ENCODE measurements around the gene SNRPA. TPM values are rescaled to one million over a fixed set of nuclear protein-coding genes. Genes with fewer than 3 reads are reported as not detected.

The SNRPA gene
- 37.0 and 37.7 TPM in 2 replicates for total RNA-seq (ENCODE audit: low replicate concordance)

GRCh38 chr19:40750874-40751537 lies at the start of gene SNRPA:
TSS of gene SNRPA (plus strand) at chr19:40751203. CDS start at chr19:40751409, 206 bp downstream.

GRCh38 chr19:40716482-40717324 lies 34.3 kb upstream of the SNRPA start, which contains the start of the genes COQ8B and ITPKC:
TSS of gene COQ8B (minus strand) at chr19:40716886. CDS start at chr19:40714632, 2,254 bp downstream.
TSS of gene ITPKC (plus strand) at chr19:40717112. CDS start at chr19:40717136, 24 bp downstream.

GRCh38 chr19:40750058-40750873 lies 737 bp upstream of the SNRPA start, which contains the start of gene ACTMAP:
TSS of gene ACTMAP (minus strand) at chr19:40750477. CDS start at chr19:40749803, 674 bp downstream.

GRCh38 chr19:40774916-40775631 lies 24.1 kb downstream of the SNRPA start, which contains the start of gene MIA:
TSS of gene MIA (plus strand) at chr19:40775521. CDS start at chr19:40775543, 22 bp downstream.

GRCh38 chr19:40777937-40778705 lies 27.1 kb downstream of the SNRPA start, which contains the start of gene RAB4B:
TSS of gene RAB4B (plus strand) at chr19:40778247. CDS start at chr19:40778376, 129 bp downstream.

GRCh38 chr19:40798683-40799557 lies 47.9 kb downstream of the SNRPA start, which contains the start of gene EGLN2:
TSS of gene EGLN2 (plus strand) at chr19:40799191. CDS start at chr19:40800573, 1,382 bp downstream.

Other genes starting within 250 kb of the SNRPA start
- gene SHKBP1, start 174.3 kb upstream of the SNRPA start, total RNA-seq (ENCODE audit: low replicate concordance), result 12.5 and 19.6 TPM in 2 replicates
- gene LTBP4, start 149.8 kb upstream of the SNRPA start, total RNA-seq (ENCODE audit: low replicate concordance), result 24.8 and 25.6 TPM in 2 replicates
- gene NUMBL, start 60.6 kb upstream of the SNRPA start, total RNA-seq (ENCODE audit: low replicate concordance), result 21.6 and 31.6 TPM in 2 replicates
- gene COQ8B, start 34.3 kb upstream of the SNRPA start, total RNA-seq (ENCODE audit: low replicate concordance), result 22.8 and 24.0 TPM in 2 replicates
- gene ITPKC, start 34.1 kb upstream of the SNRPA start, total RNA-seq (ENCODE audit: low replicate concordance), result 11.9 and 12.3 TPM in 2 replicates
- gene ACTMAP, start 726 bp upstream of the SNRPA start, total RNA-seq (ENCODE audit: low replicate concordance), result 0.35 and 0.45 TPM in 2 replicates
- 0.35 TPM in 1 of 2 replicates, not detected in the other for gene MIA, start 24.3 kb downstream of the SNRPA start, total RNA-seq (ENCODE audit: low replicate concordance)
- gene RAB4B, start 27.0 kb downstream of the SNRPA start, total RNA-seq (ENCODE audit: low replicate concordance), result 3.4 and 8.5 TPM in 2 replicates
- 79.9 and 112 TPM in 2 replicates for gene EGLN2, start 48.0 kb downstream of the SNRPA start, total RNA-seq (ENCODE audit: low replicate concordance)
- not detected in 2 replicates for gene CYP2A6, start 99.2 kb downstream of the SNRPA start, total RNA-seq (ENCODE audit: low replicate concordance)
- not detected in 2 replicates for gene CYP2A7, start 131.0 kb downstream of the SNRPA start, total RNA-seq (ENCODE audit: low replicate concordance)
- not detected in 2 replicates for gene CYP2B6, start 240.1 kb downstream of the SNRPA start, total RNA-seq (ENCODE audit: low replicate concordance)